HepG2 (cell line): ENCODE results near the gene CDC42SE2. TPM values are rescaled to one million over a fixed set of nuclear protein-coding genes. Genes with fewer than 3 reads are reported as not detected.

Experiments used
- ATAC-seq: fragments of 200-7000 bp; cut with Tn5 transposase; 3 replicates; pipeline ENCODE4 v1.9.1; 2020; ENCODE audit warnings: mild to moderate bottlenecking, moderate library complexity
- BruUV-seq: library from RNA; stranded (reverse); fragments of 400-500 nt; replicated peaks from 2 replicates; lab custom pipeline; 2021; lab: Mats Ljungman, UMichigan
- CTCF ChIA-PET: fragments of 300-600 bp; formaldehyde crosslinking; extraction: SDS; loops from one replicate; lab custom pipeline; 2021; ENCODE audit warnings: low total read pairs, inconsistent platforms, low intra/inter-chr PET ratio; lab: Yijun Ruan, JAX
- POLR2A ChIA-PET: fragments of 350-600 bp; sonication (Branson Sonifier 250); formaldehyde crosslinking; loops from one replicate; lab custom pipeline; 2020; ENCODE audit warnings: antibody characterized with exemption, inconsistent platforms; lab: Yijun Ruan, JAX
- DNase-seq: peaks from one replicate; pipeline ENCODE4 v3.0.0-alpha.2; 2015; ENCODE audit warnings: low spot score
- FAIRE-seq: peaks from 3 replicates; lab custom pipeline; 2011; peaks lifted over from hg19 to GRCh38; lab: Jason Lieb, UNC
- H2AFZ ChIP-seq: one replicate; pipeline ENCODE4 v1.6.1; 2011; ENCODE audit warnings: low read length, inconsistent platforms
- H3K27ac ChIP-seq: fragments of 300-600 bp; 3 replicates; pipeline ENCODE4 v1.8.0; 2011; ENCODE audit warnings: mixed run types, mild to moderate bottlenecking, mixed read lengths, low read length, inconsistent platforms; ENCODE audit not compliant: insufficient read depth; ENCODE audit errors: extremely low read length
- H3K27me3 ChIP-seq, 2 experiments: fragments of 200-600 bp in 1 of 2; 2 replicates in 1 of 2; 3 replicates in 1 of 2; pipeline versions ENCODE4 v1.6.0 to v1.8.0; 2011; ENCODE audit warnings: low read length in 2 of 2, mild to moderate bottlenecking in 2 of 2, moderate library complexity in 2 of 2, inconsistent platforms in 1 of 2; ENCODE audit not compliant: insufficient read depth in 2 of 2, control insufficient read depth in 1 of 2
- H3K36me3 ChIP-seq, 2 experiments: fragments of 200-600 bp in 1 of 2; replicated peaks in 1 of 2; 2 replicates in 1 of 2; 3 replicates in 1 of 2; pipeline versions ENCODE4 v1.5.1 to v1.8.0; 2011; ENCODE audit warnings: low read length in 2 of 2, inconsistent platforms in 1 of 2; ENCODE audit not compliant: insufficient read depth in 2 of 2, control insufficient read depth in 1 of 2
- H3K4me1 ChIP-seq: 2 replicates; pipeline ENCODE4 v1.5.1; 2012; ENCODE audit warnings: low read length, inconsistent platforms; ENCODE audit not compliant: insufficient read depth
- H3K4me2 ChIP-seq: 2 replicates; pipeline ENCODE4 v1.6.0; 2011; ENCODE audit warnings: low read depth, low read length, inconsistent platforms
- H3K4me3 ChIP-seq, 3 experiments: fragments of 200-600 bp in 1 of 3; sonication (generic), shearing (Covaris generic) in 1 of 3; replicated peaks in 1 of 3; 2 replicates each; pipeline ENCODE4 v1.5.1; 2011 to 2016; ENCODE audit warnings: low read length in 3 of 3, inconsistent platforms in 2 of 3, low read depth in 2 of 3, mild to moderate bottlenecking in 2 of 3, control low read depth in 1 of 3, mixed read lengths in 1 of 3; ENCODE audit not compliant: insufficient read depth in 1 of 3
- H3K79me2 ChIP-seq: one replicate; pipeline ENCODE4 v1.6.1; 2011; ENCODE audit warnings: low read length, inconsistent platforms; ENCODE audit not compliant: insufficient read depth
- H3K9ac ChIP-seq: 2 replicates; pipeline ENCODE4 v1.6.0; 2011; ENCODE audit warnings: mild to moderate bottlenecking, low read depth, low read length, inconsistent platforms; ENCODE audit not compliant: insufficient read depth
- H3K9me3 ChIP-seq: 2 replicates; pipeline ENCODE4 v1.5.1; 2012; ENCODE audit warnings: mild to moderate bottlenecking, low read length
- H4K20me1 ChIP-seq: 2 replicates; pipeline ENCODE4 v1.6.0; 2011; ENCODE audit warnings: inconsistent platforms, mild to moderate bottlenecking, low read length, moderate library complexity; ENCODE audit not compliant: insufficient read depth
- ATF7 ChIP-seq, 2 experiments: fragments of 450-650 bp in 1 of 2; sonication (generic) in 1 of 2; formaldehyde crosslinking in 1 of 2; IDR thresholded peaks; 2 replicates each; pipeline versions ENCODE4 v1.4.0 to v1.6.1; 2016 to 2020; ENCODE audit warnings: antibody characterized with exemption in 1 of 2, mild to moderate bottlenecking in 1 of 2, missing genetic modification reagents in 1 of 2
- CC2D1A ChIP-seq: sonication (generic); formaldehyde crosslinking; IDR thresholded peaks from 2 replicates; pipeline ENCODE4 v1.8.1; 2023; ENCODE audit warnings: mild to moderate bottlenecking, missing genetic modification reagents
- CCDC6 ChIP-seq: sonication (generic); formaldehyde crosslinking; IDR thresholded peaks from 2 replicates; pipeline ENCODE4 v1.8.1; 2022; ENCODE audit warnings: mild to moderate bottlenecking, missing genetic modification reagents, moderate library complexity
- CSRNP1 ChIP-seq: sonication (generic); formaldehyde crosslinking; IDR thresholded peaks from 2 replicates; pipeline ENCODE4 v1.8.1; 2023; ENCODE audit warnings: mild to moderate bottlenecking, missing genetic modification reagents
- ETV6 ChIP-seq: sonication (generic); formaldehyde crosslinking; conservative IDR thresholded peaks from 2 replicates; pipeline ENCODE4 v1.4.0; 2020; ENCODE audit warnings: missing genetic modification reagents
- FOXM1 ChIP-seq: sonication (generic); formaldehyde crosslinking; IDR thresholded peaks from 2 replicates; pipeline ENCODE4 v1.5.0; 2020; ENCODE audit warnings: missing genetic modification reagents
- GPBP1L1 ChIP-seq: sonication (generic); formaldehyde crosslinking; IDR thresholded peaks from 2 replicates; pipeline ENCODE4 v1.5.0; 2020; ENCODE audit warnings: mild to moderate bottlenecking, missing genetic modification reagents
- HES4 ChIP-seq: sonication (generic); formaldehyde crosslinking; IDR thresholded peaks from 2 replicates; pipeline ENCODE4 v1.9.0; 2021; ENCODE audit warnings: mild to moderate bottlenecking, missing genetic modification reagents, borderline replicate concordance
- HMG20A ChIP-seq: IDR thresholded peaks from 2 replicates; pipeline ENCODE4 v1.6.1; 2016; ENCODE audit warnings: borderline replicate concordance
- IRX3 ChIP-seq: sonication (generic); formaldehyde crosslinking; IDR thresholded peaks from 2 replicates; pipeline ENCODE4 v1.8.1; 2023; ENCODE audit warnings: mild to moderate bottlenecking, low read depth, missing genetic modification reagents, borderline replicate concordance
- KLF16 ChIP-seq, 2 experiments: sonication (generic) in 1 of 2; formaldehyde crosslinking in 1 of 2; IDR thresholded peaks; 2 replicates each; pipeline versions ENCODE4 v1.6.1 to v1.8.0; 2016 to 2023; ENCODE audit warnings: missing genetic modification reagents in 2 of 2, missing compliant biosample characterization in 1 of 2
- NCOR1 ChIP-seq: fragments of 200-600 bp; sonication (generic); IDR thresholded peaks from 2 replicates; pipeline ENCODE4 v1.7.0; 2017; ENCODE audit warnings: antibody characterized with exemption, low read length, borderline replicate concordance
- PLRG1 ChIP-seq: fragments of 450-650 bp; conservative IDR thresholded peaks from 2 replicates; pipeline ENCODE4 v1.6.1; 2016
- PRMT3 ChIP-seq: sonication (generic); formaldehyde crosslinking; IDR thresholded peaks from 2 replicates; pipeline ENCODE4 v1.8.1; 2022; ENCODE audit warnings: low read depth, mild to moderate bottlenecking, moderate library complexity, missing genetic modification reagents, borderline replicate concordance
- SRSF4 ChIP-seq: fragments of 200-400 bp; formaldehyde crosslinking; IDR thresholded peaks from one replicate; pipeline ENCODE4 v1.6.1; 2018; ENCODE audit warnings: mild to moderate bottlenecking, low read depth, low read length, moderate library complexity; ENCODE audit not compliant: poor library complexity, severe bottlenecking
- U2AF1 ChIP-seq: fragments of 200-400 bp; formaldehyde crosslinking; optimal IDR thresholded peaks from 2 replicates; pipeline ENCODE3; 2017; ENCODE audit warnings: mild to moderate bottlenecking, low read depth, low read length
- UBTF ChIP-seq: sonication (generic); formaldehyde crosslinking; IDR thresholded peaks from 2 replicates; pipeline ENCODE4 v1.4.0; 2020; ENCODE audit warnings: mild to moderate bottlenecking, missing genetic modification reagents
- ZNF367 ChIP-seq: sonication (generic); formaldehyde crosslinking; IDR thresholded peaks from 2 replicates; pipeline ENCODE4 v1.4.0; 2020; ENCODE audit warnings: missing genetic modification reagents, borderline replicate concordance
- ZNF614 ChIP-seq: IDR thresholded peaks from 2 replicates; pipeline ENCODE4 v1.6.1; 2018; ENCODE audit warnings: missing biosample characterization, missing genetic modification reagents, inconsistent platforms, borderline replicate concordance
- in situ Hi-C: cut with HindIII; loops from 2 replicates; pipeline ENCODE4 v1.10.0; 2017; ENCODE audit warnings: low pct_unique_long_range_greater_than_20kb; ENCODE audit not compliant: extremely low pct_ligation_motif_present
- intact Hi-C: fragments of 100-400 bp; cut with micrococcal nuclease; formaldehyde crosslinking; loops from one replicate; pipeline ENCODE4 v1.10.0; 2022; ENCODE audit not compliant: unreplicated experiment
- polyA plus RNA-seq, 8 experiments: library from polyadenylated mRNA; depleted of rRNA in 3 of 8; stranded (reverse) in 7 of 8; unstranded in 1 of 8; fragments of >200 nt; fragmentation: Illumina TruSeq in 4 of 8; extraction: Trizol in 4 of 8; gene quantifications; 2 replicates each; pipeline versions ENCODE4 v1.2.1 to v1.2.3, GENCODE V29; 2011 to 2016; ENCODE audit warnings: low read depth in 4 of 8, missing spikeins in 1 of 8, mixed read lengths in 1 of 8; ENCODE audit not compliant: insufficient read depth in 1 of 8
- total RNA-seq, 5 experiments: library from RNA; depleted of rRNA; stranded (reverse); fragments of >200 nt; fragmentation: Illumina TruSeq; extraction: Trizol; gene quantifications; 2 replicates each; pipeline ENCODE4 v1.2.3, GENCODE V29; 2016; ENCODE audit warnings: low read depth in 1 of 5

Gene CDC42SE2
- total and polyA plus RNA-seq, 2 of the 13 experiments (the other 11 are each of a cell fraction or from before 2014, with no cell fraction given), result 19.6 to 25.0 TPM

- Histone ChIP-seq H3K79me2 (no peaks in the 10 kb centered on the region), H2AFZ (no peak overlapping the region), H3K4me1 (no peaks in the 10 kb centered on the region), H3K4me3 (no peak overlapping the region), H3K9me3 (peaks cover 11% of the 10 kb centered on the region), H3K4me2 (no peak overlapping the region), H3K36me3 (no peaks in the 10 kb centered on the region), H3K27ac (no peak overlapping the region), H4K20me1 (no peaks in the 10 kb centered on the region), H3K9ac (no peak overlapping the region), H3K27me3 (no peaks in the 10 kb centered on the region)
- ChIA-PET POLR2A (no interaction called here), CTCF (no interaction called here)
- ATAC-seq, result no peak
- in situ Hi-C loops (no loop called here), intact Hi-C loops (no loop called here)
- TF ChIP-seq KLF16 (CRISPR knock-in tag; IDR thresholded peaks at IDR 0.05) (no peak), CSRNP1 (no peak), ZNF614 (no peak), PRMT3 (no peak), HES4 (no peak), SRSF4 (no peak), PLRG1 (no peak), CCDC6 (CRISPR knock-in tag) (no peak), ETV6 (CRISPR knock-in tag) (no peak), FOXM1 (CRISPR knock-in tag) (no peak), U2AF1 (no peak), NCOR1 (no peak), UBTF (CRISPR knock-in tag) (no peak), GPBP1L1 (no peak), CC2D1A (CRISPR knock-in tag) (no peak), IRX3 (no peak), HMG20A (no peak), ZNF367 (no peak), ATF7 (IDR thresholded peaks at IDR 0.05) (no peak), ATF7 (CRISPR knock-in tag; IDR thresholded peaks at IDR 0.05) (no peak)
- no peak for FAIRE-seq
- no peak for DNase-seq
- BruUV-seq, result no TSS peak
These were observed 18.5 kb upstream of the CDC42SE2 start for GRCh38 chr5:131245312-131245711.
